Mucosa of descending colon (tissue), 3 donors: Measurements from ENCODE around the gene ARL13A. TPM values are rescaled to one million over a fixed set of nuclear protein-coding genes. Genes with fewer than 3 reads are reported as not detected.

ENCODE experiments used
- ATAC-seq: fragments of 200-7000 bp; cut with Tn5 transposase; one replicate; pipeline ENCODE4 v1.9.1; 2020; ENCODE audit warnings: mild to moderate bottlenecking, moderate library complexity
- DNase-seq, 3 donors: peaks; one replicate each; pipeline ENCODE4 v3.0.0-alpha.2; 2020
- H3K36me3 ChIP-seq: fragments of 200-600 bp; one replicate; pipeline ENCODE4 v1.8.0; 2021; ENCODE audit warnings: low read depth, mild to moderate bottlenecking
- H3K4me1 ChIP-seq: fragments of 200-600 bp; one replicate; pipeline ENCODE4 v1.8.0; 2021; ENCODE audit warnings: low read depth, mild to moderate bottlenecking
- H3K4me3 ChIP-seq: fragments of 200-600 bp; one replicate; pipeline ENCODE4 v1.8.0; 2021; ENCODE audit warnings: mild to moderate bottlenecking
- H3K9me3 ChIP-seq: fragments of 200-600 bp; one replicate; pipeline ENCODE4 v1.8.0; 2021; ENCODE audit warnings: mild to moderate bottlenecking
- CTCF ChIP-seq: fragments of 200-600 bp; IDR thresholded peaks from one replicate; pipeline ENCODE4 v1.8.0; 2022; ENCODE audit warnings: antibody characterized with exemption, mild to moderate bottlenecking
- intact Hi-C, 2 donors: fragments of 100-400 bp; cut with DNase I in 1 of 2; cut with micrococcal nuclease in 1 of 2; formaldehyde crosslinking; loops; one replicate each; pipeline versions ENCODE4 v1.11.0 to v1.11.1; 2022; cut with DNase I, micrococcal nuclease
- total RNA-seq, 3 donors: library from RNA; stranded (reverse); fragmentation: NEBNext Ultra II Directional in 2 of 3; extraction: Animal tissue kit (Norgen Biotek cat#: 25700) in 2 of 3; gene quantifications; one replicate each; pipeline versions ENCODE4 v1.2.1 to v1.2.4, GENCODE V29; 2021 to 2023
- donor health status: DM: no; HTN: no; CAD: no; lungs with moderate emphysema.
- donor health status: DM: no; HTN: no; CAD: no.
- donor health status: DM: no; HTN: yes; CAD: no.

ARL13A gene
- total RNA-seq, 3 donors from 2014 or later, result not detected

GRCh38 chrX:100962811-100963210 lies 6.7 kb upstream of the ARL13A start:
- intact Hi-C loops, result no loop called here
- no peak for ATAC-seq

GRCh38 chrX:100964362-100964761 lies 5.1 kb upstream of the ARL13A start:
- no peak for TF ChIP-seq CTCF
- no peaks in the 10 kb centered on the region for H3K9me3 ChIP-seq
- DNase-seq (peak in 1 of 3 donors; percentile 12), ATAC-seq (peak; percentile 65)
- intact Hi-C loops, result no loop called here
- no peak overlapping the region for H3K4me3 ChIP-seq
- H3K36me3 ChIP-seq, result no peaks in the 10 kb centered on the region
- no peaks in the 10 kb centered on the region for H3K4me1 ChIP-seq

More at GRCh38 chrX:100962811-100963210, 6.7 kb upstream of the ARL13A start:
- Histone ChIP-seq H3K4me3 (no peak overlapping the region), H3K4me1 (no peaks in the 10 kb centered on the region), H3K9me3 (no peaks in the 10 kb centered on the region), H3K36me3 (no peaks in the 10 kb centered on the region)
- no peak for DNase-seq
- no peak for TF ChIP-seq CTCF

GRCh38 chrX:100969936-100970335 lies 428 bp downstream of the ARL13A start:
- H3K4me3 ChIP-seq, result no peak overlapping the region
- DNase-seq (no peak), ATAC-seq (no peak)
- no peaks in the 10 kb centered on the region for H3K4me1 ChIP-seq
- TF ChIP-seq CTCF, result no peak
- no peaks in the 10 kb centered on the region for H3K36me3 ChIP-seq
- no peaks in the 10 kb centered on the region for H3K9me3 ChIP-seq
- intact Hi-C loops, result no loop called here

- Histone ChIP-seq H3K36me3 (no peaks in the 10 kb centered on the region), H3K4me1 (no peaks in the 10 kb centered on the region), H3K4me3 (no peak overlapping the region), H3K9me3 (no peaks in the 10 kb centered on the region)
- no peak for DNase-seq
- intact Hi-C loops, result no loop called here
- no peak for ATAC-seq
- no peak for TF ChIP-seq CTCF
These were observed 3.9 kb downstream of the ARL13A start for GRCh38 chrX:100973411-100973810.

- H3K36me3 ChIP-seq, result no peaks in the 10 kb centered on the region
- no peak for DNase-seq
- intact Hi-C loops, result no loop called here
- no peak for TF ChIP-seq CTCF
- no peaks in the 10 kb centered on the region for H3K9me3 ChIP-seq
- ATAC-seq, result no peak
- no peak overlapping the region for H3K4me3 ChIP-seq
- no peaks in the 10 kb centered on the region for H3K4me1 ChIP-seq
These were observed 5.7 kb downstream of the ARL13A start for GRCh38 chrX:100975212-100975611.

GRCh38 chrX:100976211-100976610 lies 6.7 kb downstream of the ARL13A start:
- H3K4me1 ChIP-seq, result no peaks in the 10 kb centered on the region
- H3K36me3 ChIP-seq, result no peaks in the 10 kb centered on the region
- intact Hi-C loops, result no loop called here
- no peak for DNase-seq
- no peak overlapping the region for H3K4me3 ChIP-seq
- no peak for ATAC-seq
- no peak for TF ChIP-seq CTCF
- H3K9me3 ChIP-seq, result no peaks in the 10 kb centered on the region
